Suprapubic skin (tissue), 4 donors: ENCODE data around the gene INPP4B.

Source experiments
- POLR2A ChIP-seq, 2 donors: fragments of 450-650 bp; IDR thresholded peaks; one replicate each; pipeline ENCODE4 v1.6.1; 2017; ENCODE audit warnings: antibody characterized with exemption in 2 of 2, mild to moderate bottlenecking in 2 of 2, moderate library complexity in 2 of 2
- POLR2AphosphoS5 ChIP-seq, 3 donors: sonication (generic); formaldehyde crosslinking; IDR thresholded peaks; one replicate each; pipeline ENCODE4 v1.6.1; 2017; ENCODE audit warnings: antibody characterized with exemption in 3 of 3
- TF ChIP-seq, protein P1 (sequence below), 2 donors: fragments of 200-600 bp in 1 of 2; fragments of 450-650 bp in 1 of 2; sonication (generic) in 1 of 2; IDR thresholded peaks; one replicate each; pipeline ENCODE4 v1.5.1; 2016 to 2019; ENCODE audit warnings: antibody characterized with exemption in 2 of 2, mild to moderate bottlenecking in 1 of 2, moderate library complexity in 1 of 2

DNA sequence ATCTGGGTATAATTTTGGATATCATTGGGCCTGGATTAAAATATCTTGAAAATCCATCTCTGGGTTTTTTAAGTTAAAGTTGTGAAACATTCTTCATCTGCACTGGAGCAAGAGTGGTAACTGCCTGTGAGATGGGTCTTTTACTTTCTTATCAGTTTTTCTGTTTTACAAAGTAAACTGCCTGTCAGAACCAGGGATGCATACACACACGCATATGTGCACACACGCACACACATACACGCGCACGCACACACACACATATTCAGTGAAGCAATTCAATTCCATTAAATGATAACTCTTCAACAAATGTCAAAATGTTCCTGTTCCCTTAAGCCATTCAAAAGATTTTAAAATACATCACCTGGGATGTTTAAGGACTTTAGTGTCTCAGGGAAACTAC is 515.8 kb downstream of the INPP4B start:
- TF ChIP-seq POLR2AphosphoS5 (IDR thresholded peaks at IDR 0.05), result no peak
- TF ChIP-seq, protein P1, sequence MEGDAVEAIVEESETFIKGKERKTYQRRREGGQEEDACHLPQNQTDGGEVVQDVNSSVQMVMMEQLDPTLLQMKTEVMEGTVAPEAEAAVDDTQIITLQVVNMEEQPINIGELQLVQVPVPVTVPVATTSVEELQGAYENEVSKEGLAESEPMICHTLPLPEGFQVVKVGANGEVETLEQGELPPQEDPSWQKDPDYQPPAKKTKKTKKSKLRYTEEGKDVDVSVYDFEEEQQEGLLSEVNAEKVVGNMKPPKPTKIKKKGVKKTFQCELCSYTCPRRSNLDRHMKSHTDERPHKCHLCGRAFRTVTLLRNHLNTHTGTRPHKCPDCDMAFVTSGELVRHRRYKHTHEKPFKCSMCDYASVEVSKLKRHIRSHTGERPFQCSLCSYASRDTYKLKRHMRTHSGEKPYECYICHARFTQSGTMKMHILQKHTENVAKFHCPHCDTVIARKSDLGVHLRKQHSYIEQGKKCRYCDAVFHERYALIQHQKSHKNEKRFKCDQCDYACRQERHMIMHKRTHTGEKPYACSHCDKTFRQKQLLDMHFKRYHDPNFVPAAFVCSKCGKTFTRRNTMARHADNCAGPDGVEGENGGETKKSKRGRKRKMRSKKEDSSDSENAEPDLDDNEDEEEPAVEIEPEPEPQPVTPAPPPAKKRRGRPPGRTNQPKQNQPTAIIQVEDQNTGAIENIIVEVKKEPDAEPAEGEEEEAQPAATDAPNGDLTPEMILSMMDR (IDR thresholded peaks at IDR 0.05), result no peak
- TF ChIP-seq POLR2A (IDR thresholded peaks at IDR 0.05), result no peak
